ENCODE measurements around the gene LGSN.
A peak's percentile ranks its signal among the peaks of the same experiment; 100 is the strongest.
"Not testable (repeated sequence)": the region's sequence is repeated elsewhere in the genome, so short reads cannot be mapped to it uniquely, and the experiment has no call there.

Gene LGSN, protein sequence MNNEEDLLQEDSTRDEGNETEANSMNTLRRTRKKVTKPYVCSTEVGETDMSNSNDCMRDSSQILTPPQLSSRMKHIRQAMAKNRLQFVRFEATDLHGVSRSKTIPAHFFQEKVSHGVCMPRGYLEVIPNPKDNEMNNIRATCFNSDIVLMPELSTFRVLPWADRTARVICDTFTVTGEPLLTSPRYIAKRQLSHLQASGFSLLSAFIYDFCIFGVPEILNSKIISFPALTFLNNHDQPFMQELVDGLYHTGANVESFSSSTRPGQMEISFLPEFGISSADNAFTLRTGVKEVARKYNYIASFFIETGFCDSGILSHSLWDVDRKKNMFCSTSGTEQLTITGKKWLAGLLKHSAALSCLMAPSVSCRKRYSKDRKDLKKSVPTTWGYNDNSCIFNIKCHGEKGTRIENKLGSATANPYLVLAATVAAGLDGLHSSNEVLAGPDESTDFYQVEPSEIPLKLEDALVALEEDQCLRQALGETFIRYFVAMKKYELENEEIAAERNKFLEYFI

GRCh38 chr6:63319939-63320338 is at the start of gene LGSN:
LGSN (minus strand) TSS chr6:63319983; CDS start chr6:63319943, 40 bp downstream.
- DNase-seq (ENCODE audit: low spot score), result no peak

DNA sequence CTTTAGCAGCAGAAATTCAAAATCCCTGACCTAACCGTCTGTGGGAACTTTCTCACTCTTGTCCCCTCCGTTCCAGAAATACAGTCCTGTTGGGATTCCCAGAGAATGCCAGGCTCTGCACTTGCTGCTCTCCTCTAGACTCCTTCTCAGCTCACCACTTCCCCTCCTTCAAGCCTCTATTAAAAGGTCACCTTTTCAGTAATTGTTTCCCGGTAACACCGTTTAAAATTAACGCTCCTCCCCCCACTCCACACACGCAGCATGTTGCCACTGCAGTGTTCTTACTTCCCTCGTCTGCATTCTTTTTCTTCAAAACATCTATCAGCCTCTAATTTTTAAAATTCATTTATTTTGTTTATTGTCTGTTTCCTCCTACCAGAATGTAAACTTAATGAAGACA is 48.6 kb upstream of the LGSN start:
- no peak for DNase-seq (ENCODE audit: low spot score)

DNA sequence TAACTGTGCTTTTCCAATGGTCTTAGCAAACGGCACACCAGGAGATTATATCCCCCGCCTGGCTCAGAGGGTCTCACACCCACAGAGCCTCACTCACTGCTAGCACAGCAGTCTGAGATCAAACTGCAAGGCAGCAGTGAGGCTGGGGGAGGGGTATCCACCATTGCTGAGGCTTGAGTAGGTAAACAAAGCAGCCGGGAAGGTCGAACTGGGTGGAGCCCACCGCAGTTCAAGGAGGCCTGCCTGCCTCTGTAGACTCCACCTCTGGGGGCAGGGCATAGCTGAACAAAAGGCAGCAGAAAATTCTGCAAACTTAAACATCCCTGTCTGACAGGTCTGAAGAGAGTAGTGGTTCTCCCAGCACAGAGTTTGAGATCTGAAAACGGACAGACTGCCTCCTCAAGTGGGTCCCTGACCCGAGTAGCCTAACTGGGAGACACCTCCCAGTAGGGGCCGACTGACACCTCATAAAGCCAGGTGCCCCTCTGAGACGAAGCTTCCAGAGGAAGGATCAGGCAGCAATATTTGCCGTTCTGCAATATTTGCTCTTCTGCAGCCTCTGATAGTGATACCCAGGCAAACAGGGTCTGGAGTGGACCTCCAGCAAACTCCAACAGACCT is 42.8 kb upstream of the LGSN start:
- not testable (repeated sequence) for DNase-seq (ENCODE audit: low spot score)

DNA sequence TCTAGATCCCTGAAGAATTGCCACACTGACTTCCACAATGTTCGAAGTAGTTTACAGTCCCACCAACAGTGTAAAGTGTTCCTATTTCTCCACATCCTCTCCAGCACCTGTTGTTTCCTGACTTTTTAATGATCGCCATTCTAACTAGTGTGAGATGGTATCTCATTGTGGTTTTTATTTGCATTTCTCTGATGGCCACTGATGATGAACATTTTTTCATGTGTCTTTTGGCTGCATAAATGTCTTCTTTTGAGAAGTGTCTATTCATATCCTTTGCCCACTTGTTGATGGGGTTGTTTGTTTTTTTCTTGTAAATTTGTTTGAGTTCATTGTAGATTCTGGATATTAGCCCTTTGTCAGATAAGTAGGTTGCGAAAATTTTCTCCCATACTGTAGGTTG is 37.6 kb upstream of the LGSN start:
- DNase-seq (ENCODE audit: low spot score), result not testable (repeated sequence)

DNA sequence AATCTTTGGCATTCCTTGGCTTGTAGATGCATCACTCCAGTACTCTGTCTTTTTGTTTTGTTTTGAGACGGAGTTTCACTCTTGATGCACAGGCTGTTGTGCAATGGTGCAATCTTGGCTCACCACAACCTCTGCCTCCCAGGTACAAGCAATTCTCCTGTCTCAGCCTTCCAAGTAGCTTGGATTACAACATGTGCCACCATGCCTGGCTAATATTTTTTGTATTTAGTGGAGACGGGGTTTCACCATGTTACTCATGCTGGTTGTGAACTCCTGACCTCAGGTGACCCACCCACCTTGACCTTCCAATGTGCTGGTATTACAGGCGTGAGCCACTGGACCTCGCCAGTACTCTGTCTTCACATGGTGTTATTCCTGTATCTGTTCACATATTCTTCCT is 35.8 kb upstream of the LGSN start:
- DNase-seq (ENCODE audit: low spot score), result no peak

DNA sequence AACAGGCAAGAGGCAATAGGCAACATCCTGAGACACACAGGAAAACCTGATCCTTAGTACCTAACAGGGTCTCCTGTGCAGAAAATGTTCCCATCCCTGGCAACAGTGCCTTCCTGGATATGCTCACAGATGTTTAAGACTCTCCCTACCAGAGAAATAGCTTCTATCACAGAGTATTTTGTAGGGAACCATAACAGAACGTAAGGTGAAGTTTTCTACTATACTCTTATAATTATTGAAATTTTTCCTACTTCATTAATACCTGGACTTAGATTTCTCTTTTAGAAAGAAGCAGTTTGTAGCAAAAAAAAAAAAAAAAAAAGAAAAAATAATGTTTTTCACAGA is 33.5 kb upstream of the LGSN start:
- no peak for DNase-seq (ENCODE audit: low spot score)

- peak; percentile 18 for DNase-seq (ENCODE audit: low spot score)
These were observed 32.9 kb upstream of the LGSN start for GRCh38 chr6:63352544-63353285.

- DNase-seq (ENCODE audit: low spot score), result peak; percentile 46
These were observed 32.3 kb upstream of the LGSN start for GRCh38 chr6:63352069-63352543.

DNA sequence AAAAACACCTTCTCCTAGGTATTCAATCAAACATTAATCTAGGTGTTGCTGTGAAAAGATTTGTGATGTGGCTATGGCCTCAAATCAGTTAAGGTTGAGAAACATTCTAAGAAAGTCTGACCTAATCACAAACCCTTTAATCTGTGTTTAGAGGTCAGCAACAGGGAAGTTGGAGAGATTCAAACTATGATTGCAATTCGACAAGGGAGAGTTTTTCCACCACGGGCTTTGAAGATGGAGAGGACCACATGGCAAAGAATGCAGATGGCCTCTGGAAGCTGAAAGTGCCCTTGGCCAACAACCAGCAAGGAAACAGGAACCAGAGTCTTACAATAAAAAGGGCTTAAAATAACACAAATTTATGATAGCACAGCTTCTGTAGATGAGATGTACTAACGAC is 29.6 kb upstream of the LGSN start:
- DNase-seq (ENCODE audit: low spot score), result no peak

DNA sequence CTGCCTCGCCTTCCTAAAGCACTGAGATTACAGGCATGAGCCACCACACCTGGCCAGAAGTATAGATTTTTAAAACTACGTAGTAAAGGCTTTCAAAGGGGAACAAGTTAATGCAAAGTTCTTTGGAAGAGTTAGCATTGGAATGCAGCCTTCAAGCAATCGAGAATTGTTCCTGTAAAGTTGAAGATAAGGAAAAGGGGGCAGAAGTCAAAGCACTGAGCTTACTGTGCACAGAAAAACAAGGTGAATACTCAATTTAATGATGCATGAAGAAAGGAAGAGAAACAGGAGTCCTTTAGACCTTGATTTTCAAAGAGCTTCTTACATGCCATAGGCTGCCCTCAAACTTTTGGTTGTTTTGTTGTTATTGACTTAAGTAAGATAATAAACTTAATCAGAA is 29.1 kb upstream of the LGSN start:
- no peak for DNase-seq (ENCODE audit: low spot score)

DNA sequence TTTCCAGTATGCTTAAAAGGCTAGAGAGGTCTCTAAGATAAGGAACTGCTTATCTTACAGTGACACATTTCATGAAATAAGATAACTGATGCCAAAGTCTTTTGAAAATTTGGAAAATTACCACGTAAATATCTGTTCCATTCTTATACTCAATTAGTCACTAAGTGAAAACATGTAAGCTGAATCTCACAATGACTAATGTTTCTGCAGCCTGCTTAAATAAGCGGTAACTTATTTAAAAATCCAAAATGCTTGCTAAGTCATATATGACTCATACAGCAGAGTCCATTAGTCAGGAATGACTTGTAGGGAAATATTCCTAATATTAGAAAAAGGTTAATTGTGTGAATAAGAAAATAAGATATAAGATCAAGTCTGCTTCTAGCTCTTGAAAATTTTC is 27.8 kb upstream of the LGSN start:
- DNase-seq (ENCODE audit: low spot score), result peak; percentile 56

DNA sequence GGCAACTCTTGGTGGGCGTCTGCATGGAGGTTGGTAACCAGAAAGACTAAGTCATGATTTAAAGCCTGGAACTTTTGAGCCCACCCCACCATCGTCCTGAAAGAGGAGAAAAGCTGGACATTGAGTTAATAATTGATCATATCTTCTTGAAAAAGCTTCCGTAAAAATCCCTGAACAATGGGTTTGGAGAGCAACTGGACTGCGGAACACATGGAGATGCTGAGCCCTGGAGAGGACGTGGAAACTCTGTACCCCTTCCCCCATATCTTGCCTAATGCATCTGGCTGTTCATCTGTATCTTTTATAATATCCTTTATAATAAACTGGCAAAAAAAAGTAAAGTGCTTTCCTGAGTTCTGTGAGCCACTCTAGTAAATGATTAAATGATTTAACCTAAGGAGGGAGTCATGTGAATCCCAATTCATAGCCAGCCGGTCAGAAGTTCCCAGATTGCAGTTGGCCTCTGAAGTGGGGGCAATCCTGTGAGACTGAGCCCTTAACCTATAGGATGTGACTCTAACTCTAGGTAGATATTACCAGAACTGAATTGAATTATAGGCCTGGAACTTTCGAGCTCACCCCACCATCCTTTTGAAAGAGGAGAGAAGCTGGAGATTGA is 26.5 kb upstream of the LGSN start:
- no peak for DNase-seq (ENCODE audit: low spot score)

GRCh38 chr6:63340351-63340750 is 20.6 kb upstream of the LGSN start:
- DNase-seq (ENCODE audit: low spot score), result no peak

- DNase-seq (ENCODE audit: low spot score), result not testable (repeated sequence)
These were observed 14.9 kb upstream of the LGSN start for GRCh38 chr6:63334652-63335051.

DNA sequence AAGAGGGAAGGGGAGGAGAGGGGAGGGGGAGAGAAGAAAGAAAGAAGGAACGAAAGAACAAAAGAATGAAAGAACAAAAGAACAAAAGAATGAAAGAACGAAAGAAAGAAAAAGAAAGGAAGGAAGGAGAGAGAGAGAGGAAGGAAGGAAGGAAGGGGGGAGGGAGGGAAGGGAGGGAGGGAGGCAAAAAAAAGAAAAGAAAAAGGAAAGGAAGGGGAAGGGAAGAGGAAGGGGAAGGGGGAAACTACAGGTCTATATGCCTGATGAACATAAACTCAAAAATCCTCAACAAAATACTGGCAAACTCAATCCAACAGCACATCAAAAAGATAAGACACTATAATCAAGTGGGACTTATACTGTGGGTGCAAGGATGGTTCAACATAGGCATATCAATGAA is 13.7 kb upstream of the LGSN start:
- DNase-seq (ENCODE audit: low spot score), result no peak

DNA sequence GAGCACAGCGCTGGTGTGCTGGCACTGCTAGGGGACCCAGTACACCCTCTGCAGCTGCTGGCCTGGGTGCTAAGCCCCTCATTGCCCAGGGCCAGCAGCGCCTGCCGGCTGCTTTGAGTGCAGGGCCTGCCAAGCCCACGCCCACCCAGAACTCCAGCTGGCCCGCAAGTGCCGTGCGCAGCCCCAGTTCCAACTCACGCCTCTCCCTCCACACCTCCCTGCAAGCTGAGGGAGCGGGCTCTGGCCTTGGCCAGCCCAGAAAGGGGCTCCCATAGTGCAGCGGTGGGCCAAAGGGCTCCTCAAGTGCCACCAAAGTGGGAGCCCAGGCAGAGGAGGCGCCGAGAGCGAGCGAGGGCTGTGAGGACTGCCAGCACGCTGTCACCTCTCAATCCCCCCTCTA is 6.8 kb upstream of the LGSN start:
- not testable (repeated sequence) for DNase-seq (ENCODE audit: low spot score)

GRCh38 chr6:63322981-63323380 is 3.2 kb upstream of the LGSN start:
- DNase-seq (ENCODE audit: low spot score), result no peak

- DNase-seq (ENCODE audit: low spot score), result no peak
These were observed 2.0 kb upstream of the LGSN start for GRCh38 chr6:63321821-63322220.

DNA sequence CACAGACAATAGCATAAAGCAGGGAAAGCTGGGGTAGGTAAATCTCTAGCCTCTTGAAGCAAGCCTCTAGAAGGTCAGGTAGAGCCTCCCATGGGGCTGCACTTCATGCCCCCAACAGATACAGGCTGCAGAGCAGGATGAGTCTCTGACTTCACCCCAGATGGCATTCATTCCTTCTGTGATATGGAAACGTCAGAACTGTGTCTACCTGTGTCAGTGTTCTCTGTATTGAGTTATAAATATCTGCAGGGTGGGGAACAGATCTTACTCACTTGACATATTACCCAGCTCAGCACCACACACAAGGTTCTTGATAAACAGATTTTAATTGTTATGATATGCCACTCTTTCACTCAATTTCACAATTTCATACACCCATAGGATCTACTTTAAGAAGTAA is 2.1 kb downstream of the LGSN start:
- DNase-seq (ENCODE audit: low spot score), result no peak

- DNase-seq (ENCODE audit: low spot score), result no peak
These were observed 3.7 kb downstream of the LGSN start for GRCh38 chr6:63316113-63316512.

- no peak for DNase-seq (ENCODE audit: low spot score)
These were observed 6.7 kb downstream of the LGSN start for GRCh38 chr6:63313111-63313510.

DNA sequence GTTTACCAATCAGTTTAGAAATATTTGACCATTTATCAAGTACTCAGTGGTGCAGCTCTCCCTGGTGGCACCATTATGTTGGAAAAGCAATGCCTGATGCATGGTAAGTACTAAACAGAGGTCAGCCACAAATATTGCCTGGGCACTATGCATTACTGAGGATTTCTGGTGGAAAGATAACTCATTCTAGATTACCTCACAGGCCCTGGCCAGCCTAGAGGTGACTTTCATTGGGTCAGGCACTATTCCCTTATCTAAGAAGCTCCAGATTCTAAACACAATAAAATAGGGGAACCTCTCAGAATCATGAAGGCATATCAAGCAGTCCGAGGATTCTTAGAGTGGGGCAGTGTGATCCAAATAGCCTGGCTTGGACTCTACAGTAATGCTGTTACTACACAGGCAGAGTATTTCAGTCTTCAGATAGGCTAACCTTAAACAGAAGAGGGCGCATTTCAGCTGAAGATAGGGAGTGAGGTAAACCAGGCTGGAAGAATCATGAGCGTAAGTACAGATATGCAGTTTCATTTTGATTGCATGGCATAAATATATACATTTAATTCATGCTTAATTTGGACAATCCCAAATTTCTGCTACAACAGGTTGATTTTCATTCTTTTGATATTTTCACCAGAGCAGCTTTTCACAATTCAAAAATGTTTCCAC is 12.1 kb downstream of the LGSN start:
- DNase-seq (ENCODE audit: low spot score), result peak; percentile 68
